Posterior cingulate gyrus (tissue), 11 donors: ENCODE measurements around the gene SLC16A9.
"Not testable (repeated sequence)": the region's sequence is repeated elsewhere in the genome, so short reads cannot be mapped to it uniquely, and the experiment has no call there.

ENCODE experiments used
- DNase-seq, 10 donors: peaks; one replicate each; pipeline versions ENCODE4 v3.0.0 to v3.0.0-alpha.2; 2020 to 2021; ENCODE audit warnings: mixed read lengths in 3 of 10
- intact Hi-C: fragments of 100-400 bp; cut with DNase I; formaldehyde crosslinking; loops from one replicate; pipeline ENCODE4 v1.15.1; 2023

The SLC16A9 gene

DNA sequence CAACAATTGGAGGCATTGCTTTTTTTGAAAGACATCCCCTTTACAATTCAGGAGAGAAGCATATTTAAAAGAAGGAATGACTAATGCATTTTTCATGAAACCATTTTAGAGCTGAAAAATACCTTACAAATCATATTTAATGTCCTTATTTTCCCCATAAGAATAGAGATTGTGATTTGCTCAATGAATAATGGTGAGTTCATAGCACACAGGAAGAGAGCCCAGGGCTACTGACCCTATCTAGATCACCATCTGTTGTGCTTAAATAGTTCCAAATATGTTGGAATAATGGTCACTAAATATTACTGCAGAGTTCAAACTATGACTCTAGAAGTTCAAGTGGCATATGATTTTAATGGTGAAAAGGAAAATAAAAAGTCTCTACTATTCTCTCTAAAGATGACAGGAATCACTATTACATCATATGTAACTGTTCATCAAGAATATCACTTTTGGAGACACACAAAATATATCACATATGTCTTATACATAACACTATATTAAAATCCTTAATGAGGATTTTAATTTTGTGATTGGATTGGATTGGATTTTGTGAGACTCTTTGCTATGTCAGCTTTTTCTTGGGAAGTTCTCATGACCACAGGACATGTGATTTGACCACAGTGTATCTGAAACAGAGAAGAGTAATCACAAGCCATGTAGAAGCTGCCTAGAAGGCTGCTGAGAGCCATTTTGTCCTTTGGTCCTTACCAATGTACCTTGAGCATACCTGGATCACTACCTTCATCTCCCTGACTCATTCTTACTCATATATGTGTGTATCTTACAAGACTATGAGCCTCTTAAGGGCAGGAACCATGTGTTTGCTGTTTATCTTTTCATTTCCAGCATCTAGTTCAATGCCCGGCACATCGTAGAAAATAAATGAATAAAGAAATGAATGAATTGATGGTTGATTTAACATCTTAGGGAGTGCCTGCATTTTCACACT is 26.4 kb downstream of the SLC16A9 start:
- DNase-seq, result no peak
- intact Hi-C loops, result no loop called here

DNA sequence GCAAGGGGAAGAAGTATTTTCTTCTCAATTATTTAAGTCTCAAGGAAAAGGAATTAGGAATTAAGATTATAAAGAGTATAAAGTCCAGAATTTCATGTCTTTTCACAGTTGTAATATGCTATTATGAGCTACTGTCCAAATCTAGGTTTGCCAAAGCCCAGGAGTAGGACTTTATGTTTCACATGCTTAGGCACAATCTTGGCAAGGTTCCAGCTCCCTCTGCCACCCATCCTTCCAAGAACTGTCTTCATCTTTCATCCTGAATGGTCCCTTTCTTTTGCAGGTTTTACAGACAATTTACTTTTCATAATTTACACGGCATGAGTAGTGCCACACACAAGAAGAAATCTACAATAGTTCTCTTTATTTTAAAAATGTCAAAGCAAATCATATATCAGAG is 29.5 kb downstream of the SLC16A9 start:
- intact Hi-C loops, result no loop called here
- DNase-seq, result no peak

DNA sequence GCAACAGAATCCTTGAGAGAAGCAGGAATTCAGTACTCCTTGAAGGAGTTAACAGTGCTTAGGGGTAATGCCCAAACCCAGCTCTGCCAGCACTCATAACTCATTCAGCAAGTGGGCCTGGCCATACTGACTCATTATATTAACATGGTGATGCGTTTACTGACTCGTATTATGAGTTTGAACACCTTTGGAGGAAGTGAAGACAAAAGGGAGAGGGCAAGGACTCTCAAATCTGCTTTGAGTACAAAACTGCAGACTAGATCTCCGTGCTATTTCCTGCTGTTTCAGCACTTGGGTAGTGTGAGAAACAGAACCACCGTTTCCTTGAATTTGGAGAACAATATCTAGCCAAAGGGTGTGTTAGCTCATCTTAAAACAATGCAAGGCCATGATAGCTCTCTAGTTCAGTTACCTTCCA is 30.8 kb downstream of the SLC16A9 start:
- intact Hi-C loops, result no loop called here
- no peak for DNase-seq

DNA sequence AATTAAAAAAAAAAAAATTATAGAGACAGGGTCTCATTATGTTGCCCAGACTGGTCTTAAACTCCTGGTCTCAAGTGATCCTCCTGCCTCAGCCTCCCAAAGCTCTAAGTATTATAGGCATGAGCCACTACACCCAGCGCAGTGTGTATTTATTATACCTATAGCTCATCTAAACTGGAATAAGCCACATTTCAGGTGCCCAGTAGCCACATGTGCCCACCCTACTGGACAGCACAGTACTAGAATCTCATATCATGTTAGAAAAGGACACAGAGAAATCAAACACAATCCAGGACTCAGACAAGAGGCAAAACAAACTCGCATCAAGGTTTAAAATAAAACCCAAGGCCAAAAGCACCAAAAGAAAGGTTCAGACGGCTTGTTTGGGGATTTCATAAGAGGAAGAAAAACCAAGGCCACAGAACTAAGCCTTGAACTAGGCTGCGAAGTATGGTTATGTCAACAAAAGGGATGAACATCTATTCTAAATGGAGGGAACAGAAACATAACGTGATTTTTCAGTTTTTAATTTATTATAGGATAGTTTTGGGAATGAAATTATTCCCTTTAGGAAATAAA is 32.3 kb downstream of the SLC16A9 start:
- intact Hi-C loops, result no loop called here
- no peak for DNase-seq

DNA sequence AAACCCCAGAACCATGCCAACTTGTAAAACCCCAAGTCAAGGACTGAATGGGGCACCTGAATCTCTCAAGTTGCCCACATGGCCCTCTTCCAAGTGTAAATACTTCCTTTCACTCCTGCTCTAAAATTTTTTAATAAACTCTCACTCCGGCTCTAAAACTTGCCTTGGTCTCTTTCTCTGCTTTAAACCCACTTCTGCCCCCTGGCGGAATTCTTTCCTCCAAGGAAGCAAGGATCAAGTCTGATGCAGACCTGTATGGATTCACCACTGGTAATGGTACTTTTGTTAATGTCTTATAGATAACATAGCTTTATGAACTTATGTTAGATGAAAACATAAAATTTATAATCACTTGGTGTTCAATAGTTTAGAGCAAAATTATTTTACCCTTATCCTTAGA is 33.8 kb downstream of the SLC16A9 start:
- intact Hi-C loops, result no loop called here
- no peak for DNase-seq

DNA sequence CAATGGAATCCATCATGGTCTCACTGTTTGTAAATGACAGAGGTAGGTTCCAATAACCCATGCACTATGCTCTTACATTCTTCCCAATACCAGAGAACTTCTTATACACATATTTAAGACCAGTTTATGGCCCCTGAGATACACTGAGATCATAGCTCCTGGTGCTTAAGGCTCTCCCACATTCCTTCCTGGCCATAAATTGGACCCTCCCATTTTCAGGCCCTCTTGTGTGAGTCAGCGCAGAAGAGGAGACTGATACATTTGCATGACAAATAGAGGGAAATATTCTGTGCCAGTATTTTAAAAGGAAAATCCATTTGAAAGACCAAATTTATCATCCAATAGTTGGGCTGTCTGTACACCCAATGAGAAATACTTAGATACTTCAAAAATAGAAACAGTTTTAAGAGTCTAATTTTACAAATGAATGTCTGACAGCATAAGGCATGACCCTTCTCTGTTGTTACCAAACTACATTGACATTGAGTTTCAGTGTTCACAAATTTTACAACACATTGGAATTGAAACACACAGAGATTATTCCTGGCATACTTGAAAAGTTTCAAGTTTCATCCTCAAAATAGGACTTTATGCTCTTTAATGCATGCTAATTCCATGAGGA is 35.3 kb downstream of the SLC16A9 start:
- intact Hi-C loops, result no loop called here
- DNase-seq, result no peak

DNA sequence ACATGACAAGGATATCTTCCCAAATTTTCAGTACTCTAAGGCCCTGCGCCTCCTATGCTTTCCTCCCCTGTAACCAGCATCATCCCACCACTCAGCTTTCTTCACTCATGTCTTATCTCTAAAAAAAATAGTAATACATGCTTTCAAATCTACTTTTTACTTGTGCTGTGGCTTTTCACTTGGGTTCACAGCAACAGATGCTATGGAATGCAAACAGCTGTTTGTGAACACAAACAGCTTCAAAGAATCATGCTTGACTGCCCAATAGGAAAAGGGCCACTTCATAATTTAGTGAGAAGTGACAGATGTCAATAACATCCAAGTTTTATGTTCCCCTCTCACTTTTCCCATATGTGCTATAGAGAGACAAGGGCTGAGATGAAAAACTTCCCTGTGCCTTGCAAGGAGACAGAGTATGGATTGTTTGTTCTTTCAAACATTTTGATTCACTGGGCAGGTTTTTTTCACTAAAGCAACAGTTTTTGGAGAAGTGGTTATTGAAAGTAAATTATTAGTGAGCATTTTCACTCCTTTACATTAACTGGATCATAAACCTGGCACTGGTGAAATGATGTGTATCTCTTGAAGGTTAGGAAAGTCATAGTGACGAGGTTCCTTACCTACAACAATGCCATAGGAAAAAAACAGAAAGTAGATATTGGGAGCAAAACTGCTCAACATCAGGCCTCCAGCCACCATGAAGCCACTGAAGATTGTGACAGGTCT is 37.3 kb downstream of the SLC16A9 start:
- DNase-seq, result no peak
- intact Hi-C loops, result no loop called here

DNA sequence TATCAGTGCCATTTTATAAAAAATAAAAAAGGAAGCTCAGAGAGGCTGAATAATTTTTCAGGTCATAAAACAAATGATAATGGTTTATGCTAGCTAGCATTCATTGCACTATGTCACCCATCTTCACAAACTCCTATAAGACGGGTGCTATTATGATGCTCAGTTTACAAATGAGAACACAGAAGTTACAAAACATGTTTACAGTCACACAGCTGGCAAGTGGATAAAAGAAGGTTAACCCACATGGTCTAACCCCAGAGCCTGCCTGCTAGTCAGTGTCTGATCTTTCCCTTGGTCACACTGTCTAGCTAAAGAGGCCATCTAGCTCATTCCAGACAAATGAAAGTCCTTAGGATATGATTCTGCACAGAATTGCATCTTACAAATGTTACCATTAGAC is 39.4 kb downstream of the SLC16A9 start:
- DNase-seq, result no peak
- intact Hi-C loops, result no loop called here

DNA sequence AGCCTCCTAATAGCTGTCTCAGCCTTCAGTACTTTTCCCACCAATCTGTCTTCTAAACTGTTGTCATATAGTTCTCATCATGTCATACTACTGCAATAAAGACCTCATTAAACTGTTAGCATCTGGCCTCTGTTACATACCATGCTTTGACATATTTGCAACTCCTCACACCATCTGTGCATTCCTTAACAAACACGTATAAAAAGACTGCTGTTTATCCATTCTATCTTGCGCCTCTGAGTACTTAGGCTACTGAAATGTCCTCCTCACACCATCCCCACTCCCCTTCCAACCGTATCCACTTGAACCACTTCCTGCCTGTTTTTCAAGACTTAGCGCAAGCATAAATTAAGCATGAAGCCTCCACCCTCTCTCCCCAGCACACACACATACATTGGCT is 41.6 kb downstream of the SLC16A9 start:
- intact Hi-C loops, result no loop called here
- no peak for DNase-seq

DNA sequence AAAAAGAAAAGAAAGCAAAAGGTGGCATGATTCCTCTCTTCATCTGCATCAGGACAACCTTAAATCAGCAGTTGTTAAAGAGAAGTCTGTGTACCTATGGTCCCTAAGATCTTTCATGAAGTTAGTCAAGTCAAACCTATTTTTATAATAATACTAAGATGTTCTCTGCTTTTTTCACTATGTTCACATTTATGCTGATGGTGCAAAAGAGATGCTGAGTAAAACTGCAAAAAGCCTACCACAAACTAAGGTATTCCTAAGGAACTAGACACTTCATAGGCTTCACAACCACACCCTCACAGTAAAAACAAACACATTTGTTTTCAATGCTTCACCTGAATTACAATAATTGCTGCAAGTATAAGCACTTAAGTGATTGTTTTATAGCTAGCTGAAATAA is 43.3 kb downstream of the SLC16A9 start:
- intact Hi-C loops, result no loop called here
- DNase-seq, result no peak

DNA sequence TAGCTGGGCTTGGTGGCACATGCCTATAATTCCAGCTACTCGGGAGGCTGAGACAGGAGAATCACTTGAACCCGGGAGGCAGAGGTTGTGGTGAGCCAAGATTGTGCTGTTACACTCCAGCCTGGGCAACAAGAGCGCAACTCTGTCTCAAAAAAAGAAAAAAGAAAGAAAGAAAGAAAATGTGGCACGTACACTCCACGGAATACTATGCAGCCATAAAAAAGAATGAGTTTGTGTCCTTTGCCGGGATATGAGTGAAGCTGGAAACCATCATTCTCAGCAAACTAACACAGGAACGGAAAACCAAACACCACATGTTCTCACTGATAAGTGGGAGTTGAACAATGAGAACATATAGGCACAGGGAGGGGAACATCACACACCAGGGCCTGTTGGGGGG is 46.4 kb downstream of the SLC16A9 start:
- DNase-seq, intact Hi-C loops: not testable (repeated sequence)

DNA sequence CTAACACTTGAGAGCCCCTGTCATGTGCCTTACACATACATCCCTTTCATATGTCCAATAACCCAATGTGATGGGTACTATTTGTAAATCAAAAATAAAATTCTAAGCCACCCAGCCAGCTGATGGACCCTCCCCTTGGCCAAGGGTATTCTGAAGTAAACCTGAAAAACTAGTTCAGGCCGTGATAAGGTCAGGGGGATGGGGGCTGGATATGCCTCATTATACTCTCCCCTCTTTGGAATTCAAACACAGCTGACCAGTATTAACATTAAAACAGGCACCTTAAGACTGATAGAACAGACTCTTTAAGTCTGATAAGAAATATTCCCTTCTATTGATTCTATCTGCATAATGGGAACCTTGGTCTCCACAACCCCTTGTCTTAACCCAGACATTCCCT is 51.9 kb downstream of the SLC16A9 start:
- intact Hi-C loops, result no loop called here
- DNase-seq, result no peak

DNA sequence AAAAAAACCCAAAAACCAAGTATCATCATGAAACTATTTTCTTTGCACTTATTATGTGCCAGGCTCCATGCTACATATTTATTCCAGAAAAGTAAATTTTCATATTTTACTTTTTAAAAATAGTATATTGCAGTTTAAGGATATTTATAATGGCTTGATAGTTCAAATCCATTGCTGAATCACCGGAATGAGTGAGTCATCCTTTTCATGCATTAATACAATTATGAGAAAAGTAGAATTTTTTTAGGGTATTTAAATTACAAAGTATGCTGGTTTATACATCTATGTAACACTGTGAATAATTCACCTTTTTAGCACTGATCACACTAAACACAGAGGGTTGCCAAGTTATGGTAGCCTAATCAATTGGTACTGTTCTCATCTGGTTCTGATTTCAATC is 54.3 kb downstream of the SLC16A9 start:
- intact Hi-C loops, result no loop called here
- no peak for DNase-seq

DNA sequence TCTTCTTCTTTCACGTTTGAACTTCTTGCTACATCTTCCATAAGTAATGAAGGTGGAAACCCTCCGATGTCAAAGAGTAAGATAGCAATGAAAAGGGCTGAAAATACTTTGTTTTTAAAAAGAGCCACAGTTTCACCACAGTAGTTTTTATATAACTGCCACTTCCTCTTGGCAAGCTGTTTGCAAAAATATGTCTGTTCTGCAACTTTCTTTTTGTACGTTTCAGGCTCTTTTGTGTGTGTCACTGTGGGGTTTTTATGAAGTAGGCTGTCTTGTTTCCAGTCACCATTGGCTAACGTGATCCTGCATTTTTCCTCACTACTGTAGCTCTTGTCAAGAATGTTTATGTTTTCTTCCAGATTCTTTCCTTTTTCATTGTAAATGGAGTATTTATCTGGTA is 55.6 kb downstream of the SLC16A9 start:
- intact Hi-C loops, result no loop called here
- DNase-seq, result no peak

DNA sequence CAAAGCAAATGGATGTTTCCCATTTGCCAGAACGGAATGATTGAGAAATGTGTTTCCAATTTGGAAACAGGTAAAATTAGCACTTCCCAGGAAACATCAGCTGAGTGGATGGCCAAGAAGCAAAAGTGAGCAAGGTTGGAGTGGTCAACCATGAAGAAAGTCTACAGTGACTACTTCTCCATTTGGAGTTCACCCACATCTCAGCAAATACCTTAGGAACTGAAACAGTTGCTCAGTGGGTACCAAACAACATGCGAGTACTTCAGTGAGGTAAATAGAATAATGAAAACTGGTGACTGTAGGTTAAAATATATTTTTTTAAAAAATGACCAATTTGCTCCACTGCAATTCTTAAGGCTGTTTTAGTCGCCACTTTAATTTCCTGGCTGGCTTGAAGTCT is 57.7 kb downstream of the SLC16A9 start:
- intact Hi-C loops, result no loop called here
- no peak for DNase-seq

DNA sequence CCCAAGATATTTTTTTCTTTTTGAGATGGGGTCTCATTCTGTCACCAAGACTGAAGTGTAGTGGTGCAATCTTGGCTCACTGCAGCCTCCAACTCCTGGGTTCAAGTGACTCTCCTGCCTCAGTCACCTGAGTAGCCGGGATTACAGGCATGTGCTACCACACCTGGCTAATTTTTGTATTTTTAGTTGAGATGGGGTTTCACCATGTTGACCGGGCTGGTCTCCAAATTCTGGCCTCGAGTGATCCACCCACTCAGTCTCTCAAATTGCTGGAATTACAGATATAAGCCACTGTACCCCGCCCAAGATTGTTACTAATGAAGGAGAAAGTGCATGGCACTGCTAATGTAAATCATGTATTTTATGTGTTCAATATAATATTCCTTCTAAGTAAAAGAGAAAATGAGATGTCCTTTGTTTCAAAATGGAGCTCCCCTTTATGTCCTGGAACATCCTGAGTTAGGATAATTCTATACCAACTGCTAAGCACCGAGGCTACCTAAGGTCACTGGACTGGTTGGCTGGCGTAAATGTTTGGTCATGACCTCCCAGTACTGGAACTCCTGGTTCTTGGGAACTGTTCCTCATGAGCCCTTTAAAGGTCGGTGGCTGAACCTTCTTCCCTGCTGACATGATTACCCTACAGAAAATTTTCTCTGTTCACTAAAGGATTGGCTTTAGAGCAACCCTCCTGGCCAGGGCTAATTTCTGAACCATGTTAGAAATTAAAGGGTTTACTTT is 59.9 kb downstream of the SLC16A9 start:
- intact Hi-C loops, result no loop called here
- no peak for DNase-seq

DNA sequence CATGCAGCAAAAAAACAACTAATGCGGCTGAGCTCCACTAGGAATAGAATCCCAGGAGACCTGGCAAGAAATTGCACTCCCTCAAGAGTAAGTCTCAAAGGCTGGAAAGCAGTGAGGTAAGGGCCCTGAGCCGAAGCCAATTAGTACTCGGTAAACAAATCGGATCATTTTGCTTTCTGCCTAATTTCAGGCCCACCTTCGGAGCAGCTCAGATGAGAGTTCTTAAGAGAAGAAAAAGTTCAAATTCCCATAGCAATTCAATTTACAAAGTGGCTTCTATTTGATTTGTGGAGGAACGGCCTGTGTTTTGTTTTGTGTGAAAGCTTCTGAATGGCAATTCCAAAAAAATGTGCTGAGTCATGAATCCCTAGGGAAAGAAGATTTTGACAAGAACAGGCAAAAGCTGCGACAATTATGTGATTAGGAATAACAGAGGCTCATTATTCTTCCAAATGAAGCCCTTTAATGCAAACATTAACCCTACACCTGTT is 60.9 kb downstream of the SLC16A9 start:
- intact Hi-C loops, result no loop called here
- peak in 1 of 10 donors; percentile 9 for DNase-seq

DNA sequence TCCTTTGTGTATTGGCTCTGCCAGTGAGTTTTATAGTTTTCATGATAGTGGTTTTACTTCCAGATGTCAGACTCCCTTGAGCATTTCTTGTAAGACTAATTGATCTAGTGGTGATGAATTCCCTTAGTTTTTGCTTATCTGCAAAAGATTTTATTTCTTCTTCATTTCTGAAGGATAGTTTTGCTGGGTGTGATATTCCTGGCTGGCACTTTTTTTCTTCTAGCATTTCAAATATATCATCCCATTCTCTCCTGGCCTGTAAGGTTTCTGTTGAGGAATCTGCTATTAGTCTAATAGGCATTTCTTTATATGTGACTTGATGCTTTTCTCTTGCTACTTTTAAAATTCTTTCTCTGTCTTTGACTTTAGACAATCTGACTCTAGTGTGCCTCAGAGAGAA is 64.8 kb downstream of the SLC16A9 start:
- intact Hi-C loops, result no loop called here

DNA sequence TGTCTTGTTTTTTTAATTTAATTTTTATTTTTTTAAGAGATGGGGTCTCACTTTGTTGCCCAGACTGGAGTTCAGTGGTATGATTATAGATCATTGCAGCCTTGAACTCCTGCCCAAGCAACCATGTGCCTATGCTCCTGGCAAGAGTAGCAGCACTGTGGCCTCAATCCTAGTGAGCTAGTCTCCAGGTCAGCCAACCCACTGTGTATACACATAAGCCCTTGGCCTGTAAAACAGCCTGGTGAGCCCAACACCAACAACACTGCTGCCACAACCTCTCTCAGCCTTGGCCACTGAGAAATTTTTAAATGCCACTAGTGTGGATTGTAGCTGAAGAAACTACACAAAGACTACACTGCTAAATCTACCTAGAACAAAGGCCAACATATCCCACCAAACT is 68.0 kb downstream of the SLC16A9 start:
- DNase-seq, intact Hi-C loops: not testable (repeated sequence)

More for the DNA sequence above, 64.8 kb downstream of the SLC16A9 start:
- DNase-seq, result no peak
